SJCRH30 (cell line): ENCODE data around the gene UQCRHL. TPM values are rescaled to one million over a fixed set of nuclear protein-coding genes. Genes with fewer than 3 reads are reported as not detected.
"Not testable (repeated sequence)": the region's sequence is repeated elsewhere in the genome, so short reads cannot be mapped to it uniquely, and the experiment has no call there.

Experiments used
- DNase-seq, 2 experiments: peaks; one replicate each; pipeline ENCODE4 v3.0.0-alpha.2; 2015 to 2020
- H3K27ac ChIP-seq: fragments of 250-450 bp; sonication (Bioruptor Pico); 2 replicates; pipeline ENCODE4 v1.5.1; 2020; ENCODE audit warnings: mild to moderate bottlenecking, moderate library complexity
- H3K27me3 ChIP-seq: fragments of 250-450 bp; sonication (Bioruptor Pico); 2 replicates; pipeline ENCODE4 v1.5.1; 2020; ENCODE audit warnings: mild to moderate bottlenecking, moderate library complexity
- H3K36me3 ChIP-seq: fragments of 250-450 bp; sonication (Bioruptor Pico); 2 replicates; pipeline ENCODE4 v1.5.1; 2020; ENCODE audit warnings: mild to moderate bottlenecking, moderate library complexity
- H3K4me1 ChIP-seq: fragments of 250-450 bp; sonication (Bioruptor Pico); 2 replicates; pipeline ENCODE4 v1.5.1; 2020; ENCODE audit warnings: mild to moderate bottlenecking, moderate library complexity
- H3K4me3 ChIP-seq: fragments of 250-450 bp; sonication (Bioruptor Pico); 2 replicates; pipeline ENCODE4 v1.5.1; 2020; ENCODE audit warnings: mild to moderate bottlenecking, moderate library complexity
- H3K9me3 ChIP-seq: fragments of 250-450 bp; sonication (Bioruptor Pico); replicated peaks from 2 replicates; pipeline ENCODE4 v1.5.1; 2020; ENCODE audit warnings: mild to moderate bottlenecking, moderate library complexity
- total RNA-seq: library from RNA; depleted of rRNA; stranded (reverse); fragments of >200 nt; shearing (Covaris generic); gene quantifications from 2 replicates; pipeline ENCODE4 v1.2.3, GENCODE V29; 2014; rRNA removed

The UQCRHL gene
- 8.5 and 8.6 TPM in 2 replicates for total RNA-seq

DNA sequence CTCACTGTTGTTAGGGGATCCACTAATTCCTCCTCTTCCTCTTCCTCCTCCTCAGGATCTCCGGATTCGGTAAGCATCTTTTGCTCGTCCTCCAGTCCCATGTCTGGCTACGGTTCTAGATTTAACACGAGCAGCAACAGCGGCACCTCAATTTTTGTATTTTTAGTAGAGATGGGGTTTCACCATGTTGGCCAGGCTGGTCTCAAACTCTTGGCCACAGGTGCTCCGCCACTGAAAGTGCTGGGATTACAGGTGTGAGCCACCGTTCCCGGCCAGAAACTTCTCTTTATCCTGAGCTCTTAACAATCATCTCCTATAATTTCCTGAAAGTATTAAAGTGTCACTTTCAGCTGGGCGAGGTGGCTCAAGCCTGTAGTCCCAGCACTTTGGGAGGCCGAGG lies at the start of gene UQCRHL:
Gene UQCRHL, minus strand, starts transcription at position 101 of the 400 bp plus-strand sequence. Its CDS starts 0 bp downstream, at position 101.
- not testable (repeated sequence) for DNase-seq, H3K27ac ChIP-seq, H3K27me3 ChIP-seq, H3K36me3 ChIP-seq, H3K4me3 ChIP-seq, H3K9me3 ChIP-seq, H3K4me1 ChIP-seq

DNA sequence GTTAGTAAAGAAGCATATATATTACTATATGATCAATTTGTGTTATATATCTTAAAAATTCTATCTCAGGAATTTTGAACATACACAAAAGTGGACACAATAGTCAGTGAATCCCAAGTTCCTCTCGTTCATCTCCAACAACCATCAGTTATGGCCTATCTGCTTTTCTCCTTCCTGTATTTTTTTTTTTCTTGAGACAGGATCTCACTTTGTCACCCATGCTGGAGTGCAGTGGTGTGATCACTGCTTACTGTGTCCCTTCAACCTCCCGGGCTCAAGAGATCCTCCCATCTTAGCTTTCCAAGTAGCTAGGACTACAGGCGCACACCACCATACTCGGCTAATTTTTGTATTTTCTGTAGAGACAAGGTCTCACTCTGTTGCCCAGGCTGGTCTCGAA lies 49.4 kb upstream of the UQCRHL start:
- no peaks in the 10 kb centered on the region for H3K27me3 ChIP-seq
- H3K4me1 ChIP-seq = no peaks in the 10 kb centered on the region
- no peak overlapping the region for H3K27ac ChIP-seq
- no peak for DNase-seq
- H3K9me3 ChIP-seq = no peaks in the 10 kb centered on the region
- H3K4me3 ChIP-seq = no peak overlapping the region
- no peaks in the 10 kb centered on the region for H3K36me3 ChIP-seq

DNA sequence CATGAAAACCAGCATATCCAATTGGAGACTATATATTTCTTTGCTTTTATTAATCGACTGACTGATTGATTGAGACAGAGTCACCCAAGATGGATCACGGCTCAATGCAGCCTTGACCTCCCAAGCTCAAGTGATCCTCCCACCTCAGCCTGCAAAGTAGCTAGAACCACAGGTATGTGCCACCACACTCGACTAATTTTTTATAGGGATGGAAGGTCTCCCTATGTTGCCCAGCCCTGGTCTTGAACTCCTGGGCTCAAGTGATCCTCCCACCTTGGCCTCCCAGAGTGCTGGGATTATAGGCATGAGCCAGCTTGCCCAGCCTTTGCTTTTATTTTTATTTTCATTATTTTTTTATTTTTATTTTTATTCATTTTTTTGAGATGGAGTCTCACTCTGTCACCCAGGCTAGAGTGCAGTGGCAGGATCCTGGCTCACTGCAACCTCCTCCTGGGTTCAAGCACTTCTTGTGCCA lies 45.4 kb upstream of the UQCRHL start:
- no peak overlapping the region for H3K4me3 ChIP-seq
- H3K9me3 ChIP-seq = no peaks in the 10 kb centered on the region
- no peaks in the 10 kb centered on the region for H3K27me3 ChIP-seq
- H3K27ac ChIP-seq = no peak overlapping the region
- H3K36me3 ChIP-seq = no peaks in the 10 kb centered on the region
- H3K4me1 ChIP-seq = peaks cover 9% of the 10 kb centered on the region
- no peak for DNase-seq

DNA sequence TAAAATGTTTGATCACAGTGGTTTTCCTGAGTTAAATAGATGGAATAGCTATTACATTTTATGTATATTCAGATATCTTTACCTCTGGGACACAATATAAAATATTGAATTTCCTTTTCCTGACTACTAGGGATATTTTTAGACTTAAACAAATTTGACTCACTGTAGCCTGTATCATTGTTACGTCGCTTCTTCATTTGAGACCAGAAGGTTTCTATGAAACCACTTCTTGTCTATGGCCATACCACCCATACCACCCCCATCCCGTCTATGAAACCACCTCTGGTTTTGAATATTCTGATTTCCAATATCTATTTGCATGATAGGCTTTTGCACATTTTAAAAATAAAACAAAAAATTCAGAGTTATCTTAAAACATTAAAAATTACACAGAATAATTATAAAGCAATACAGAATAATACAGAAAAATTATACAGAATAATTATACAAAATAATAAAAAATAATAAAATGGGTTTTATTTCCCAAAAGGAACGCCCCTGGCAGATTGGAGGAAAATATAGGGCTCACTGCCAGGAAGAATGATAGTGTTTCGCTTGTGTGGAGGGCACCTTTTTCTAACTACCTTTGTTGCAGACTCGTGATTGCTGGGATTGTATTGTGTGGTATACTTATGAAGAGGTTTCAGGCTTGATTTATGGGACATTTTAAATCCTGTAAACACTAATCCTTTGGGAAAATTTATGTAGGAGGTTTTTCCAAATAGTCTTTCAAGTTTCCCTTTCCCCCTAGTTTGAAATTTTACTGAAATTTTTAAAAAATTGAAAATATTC lies 44.8 kb upstream of the UQCRHL start:
- Histone ChIP-seq H3K27me3 (no peaks in the 10 kb centered on the region), H3K9me3 (no peaks in the 10 kb centered on the region), H3K27ac (no peak overlapping the region), H3K4me1 (peaks cover 9% of the 10 kb centered on the region), H3K4me3 (no peak overlapping the region), H3K36me3 (no peaks in the 10 kb centered on the region)
- DNase-seq = no peak

DNA sequence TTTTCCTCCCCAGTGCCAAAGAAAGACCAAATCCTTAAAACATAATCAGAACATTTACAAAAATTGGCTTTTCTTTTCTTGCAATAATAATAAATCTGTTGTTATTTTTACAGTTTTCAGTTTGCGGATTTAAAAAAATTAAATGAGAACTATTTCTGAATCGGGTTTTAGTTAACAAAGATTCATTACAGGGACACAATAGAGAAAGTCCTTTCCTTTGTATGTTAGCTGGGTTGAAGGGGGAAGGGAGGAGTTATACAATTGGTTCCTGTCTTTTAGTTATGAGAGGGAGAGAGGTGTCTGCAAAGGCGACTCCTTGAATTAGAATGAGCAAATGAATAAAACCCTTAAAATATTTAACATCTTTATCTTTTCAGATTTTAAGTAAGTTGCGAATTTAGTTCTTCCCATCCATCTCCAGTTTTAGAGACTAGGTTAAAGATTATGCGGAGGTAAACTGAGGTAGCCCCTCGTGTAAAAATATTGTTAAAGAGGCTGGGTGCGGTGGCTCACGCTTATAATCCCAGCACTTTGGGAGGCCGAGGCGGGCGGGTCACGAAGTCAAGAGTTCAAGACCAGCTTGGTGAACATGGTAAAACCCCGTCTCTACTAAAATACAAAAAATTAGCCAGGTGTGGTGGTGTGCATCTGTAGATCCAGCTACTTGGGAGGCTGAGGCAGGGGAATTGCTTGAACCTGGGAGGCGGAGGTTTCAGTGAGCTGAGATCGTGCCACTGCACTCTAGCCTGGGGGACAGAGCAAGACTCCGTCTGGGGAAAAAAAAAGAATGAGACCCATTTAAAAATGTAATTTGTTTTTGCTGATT lies 44.0 kb upstream of the UQCRHL start:
- DNase-seq = no peak
- Histone ChIP-seq H3K27ac (no peak overlapping the region), H3K4me3 (no peak overlapping the region)

DNA sequence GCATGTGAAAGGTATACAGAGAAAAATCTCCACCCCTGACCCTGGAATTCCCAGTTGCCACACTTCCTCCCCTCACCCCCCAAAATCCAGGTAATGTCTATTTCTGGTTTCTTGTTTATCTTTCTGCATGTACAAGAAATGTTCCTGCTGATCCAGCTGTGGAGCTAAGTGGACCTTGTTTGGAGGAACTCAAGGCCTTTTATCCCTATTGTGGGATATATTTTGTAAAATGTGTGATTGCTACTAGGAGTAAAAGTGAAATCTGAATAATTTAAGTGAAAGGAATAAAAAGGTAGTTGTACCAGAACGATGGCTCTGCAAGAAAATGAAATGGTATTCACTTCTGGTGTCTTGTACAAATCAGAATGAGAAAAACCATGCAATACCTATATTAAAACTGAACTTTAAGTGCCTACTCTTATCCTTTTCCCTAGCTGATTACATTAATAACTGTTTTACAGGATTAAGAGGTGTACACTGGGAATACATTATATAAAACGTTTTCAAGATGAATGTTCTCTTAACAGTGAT lies 43.1 kb upstream of the UQCRHL start:
- H3K4me3 ChIP-seq = peak overlapping the region; percentile 70

More for the DNA sequence above, 44.0 kb upstream of the UQCRHL start:
- H3K36me3 ChIP-seq = no peaks in the 10 kb centered on the region
- H3K9me3 ChIP-seq = no peaks in the 10 kb centered on the region
- peaks cover 9% of the 10 kb centered on the region for H3K4me1 ChIP-seq
- H3K27me3 ChIP-seq = no peaks in the 10 kb centered on the region

DNA sequence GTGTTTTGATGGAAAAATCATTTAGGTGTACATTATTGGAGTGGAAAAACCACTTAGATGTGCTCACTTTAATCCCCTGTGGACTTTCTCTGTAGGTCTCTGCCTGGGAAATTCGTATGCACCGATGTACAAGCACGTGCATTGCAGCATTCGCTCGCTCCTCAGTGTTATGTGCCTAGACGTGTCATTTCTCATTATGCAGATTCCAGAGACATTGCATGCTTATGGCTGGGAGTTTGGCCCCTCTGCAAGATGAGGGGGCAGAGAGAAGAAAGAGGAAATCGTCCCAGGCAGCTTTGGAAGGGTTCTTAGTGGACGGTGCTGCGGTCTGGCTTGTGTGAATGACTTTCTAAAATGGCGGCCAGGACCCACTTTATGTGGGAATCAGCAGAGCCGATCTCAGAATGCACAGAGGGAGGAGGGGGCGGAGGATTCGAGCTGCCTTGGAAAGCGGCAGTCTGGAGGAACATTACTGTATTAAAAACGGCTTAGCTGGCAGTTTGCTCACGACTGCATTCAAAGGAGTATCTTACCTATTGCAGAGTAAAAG lies 42.4 kb upstream of the UQCRHL start:
- peak; percentile 87 to 92 for DNase-seq
- Histone ChIP-seq H3K9me3 (no peaks in the 10 kb centered on the region), H3K4me1 (peaks cover 9% of the 10 kb centered on the region), H3K36me3 (no peaks in the 10 kb centered on the region), H3K4me3 (peak overlapping the region; percentile 70), H3K27me3 (no peaks in the 10 kb centered on the region), H3K27ac (peak overlapping the region; percentile 67)

More for the DNA sequence above, 43.1 kb upstream of the UQCRHL start:
- H3K4me1 ChIP-seq = peaks cover 9% of the 10 kb centered on the region
- DNase-seq = peak in 1 of 2 experiments; percentile 24
- H3K36me3 ChIP-seq = no peaks in the 10 kb centered on the region
- H3K27me3 ChIP-seq = no peaks in the 10 kb centered on the region
- H3K27ac ChIP-seq = no peak overlapping the region; the same call in 1 of the 2 replicates
- no peaks in the 10 kb centered on the region for H3K9me3 ChIP-seq

DNA sequence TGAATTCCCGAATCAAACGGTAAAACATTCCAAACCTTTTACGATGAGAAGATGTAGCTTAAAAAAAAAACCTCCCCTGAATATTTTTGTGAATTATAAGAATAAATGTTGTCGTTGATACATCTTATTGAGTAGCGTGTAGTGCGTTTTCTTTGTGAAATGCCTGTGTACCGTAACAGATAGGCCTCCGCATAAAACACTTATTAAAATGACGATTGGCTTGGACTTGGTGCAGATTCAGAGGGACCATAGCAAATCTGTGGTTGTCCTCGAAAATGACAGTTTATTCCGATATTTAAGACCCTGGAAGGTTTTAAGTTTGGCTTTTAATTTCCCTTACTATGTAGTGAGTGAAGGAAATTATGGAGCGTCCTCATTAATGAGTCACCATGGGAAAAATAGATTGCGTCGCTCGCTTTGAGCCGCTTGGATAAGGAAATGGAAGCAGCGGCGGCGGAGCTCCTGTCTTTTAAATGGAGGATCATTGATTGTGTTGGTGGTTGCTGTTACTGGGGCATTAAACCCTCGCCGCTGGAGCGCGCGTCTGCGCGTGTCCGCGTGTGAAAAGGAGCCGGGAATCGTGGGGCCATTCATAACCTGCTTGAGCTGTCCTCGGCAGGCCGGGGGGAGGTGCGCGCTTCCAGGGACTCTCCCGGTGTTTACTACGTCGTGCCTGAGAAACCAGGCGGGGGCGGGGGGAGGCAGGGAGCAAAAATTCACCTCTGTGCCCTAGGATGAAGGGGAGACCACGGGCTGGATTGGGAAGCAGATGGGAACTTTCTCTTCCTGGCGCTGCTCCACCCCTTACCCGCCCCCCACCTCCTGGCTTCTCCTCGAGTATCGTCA lies 41.7 kb upstream of the UQCRHL start:
- H3K36me3 ChIP-seq = no peaks in the 10 kb centered on the region
- peak overlapping the region; percentile 70 for H3K4me3 ChIP-seq
- no peaks in the 10 kb centered on the region for H3K9me3 ChIP-seq
- H3K27ac ChIP-seq = peak overlapping the region; percentile 67
- peaks cover 10% of the 10 kb centered on the region for H3K4me1 ChIP-seq
- DNase-seq = peak; percentile 91 to 92
- H3K27me3 ChIP-seq = no peaks in the 10 kb centered on the region

DNA sequence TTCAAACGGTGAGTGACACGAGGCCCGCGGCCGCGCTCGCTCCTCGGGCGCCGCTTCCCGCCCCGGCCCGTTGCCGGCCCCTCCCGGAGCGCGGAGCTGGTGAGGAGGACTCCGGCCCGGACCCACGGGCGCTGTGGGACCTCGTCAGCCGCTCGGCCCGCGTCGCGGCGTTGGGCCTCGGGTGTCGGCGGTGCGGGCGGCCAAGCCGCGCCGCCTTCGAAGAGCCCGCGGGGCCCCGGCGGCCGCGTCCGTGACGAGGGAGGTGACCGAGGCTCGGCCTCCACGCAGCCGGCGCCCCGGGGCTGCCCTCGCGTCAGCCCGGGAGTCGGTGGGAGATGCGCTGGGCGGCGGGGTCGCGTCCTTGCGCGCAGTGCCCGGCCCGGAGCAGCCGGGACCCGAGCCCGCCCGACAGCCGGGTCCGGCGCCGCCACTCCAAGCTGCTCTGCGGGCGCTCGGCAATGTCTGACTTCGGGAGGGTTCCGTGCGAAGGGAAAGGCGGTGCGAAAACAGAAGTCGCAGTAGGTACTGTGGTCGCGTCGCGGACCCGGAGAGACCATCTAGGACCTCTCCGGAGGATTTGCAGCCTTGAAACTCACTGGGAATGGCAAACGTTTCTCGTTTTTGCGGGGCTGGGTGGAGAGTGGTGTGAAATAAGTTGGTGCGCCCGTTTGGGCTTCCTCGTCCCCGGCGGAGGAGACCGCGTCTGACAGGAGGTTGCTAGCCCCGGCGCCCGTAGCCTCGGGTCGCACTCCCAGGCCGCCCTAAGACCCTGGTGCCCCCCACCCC lies 40.9 kb upstream of the UQCRHL start:
- Histone ChIP-seq H3K27me3 (no peaks in the 10 kb centered on the region), H3K36me3 (no peaks in the 10 kb centered on the region), H3K4me3 (peak overlapping the region; percentile 70), H3K4me1 (peaks cover 17% of the 10 kb centered on the region), H3K27ac (peak overlapping the region; percentile 67; the same call in 1 of the 2 replicates), H3K9me3 (no peaks in the 10 kb centered on the region)
- DNase-seq = peak; percentile 34 to 56

DNA sequence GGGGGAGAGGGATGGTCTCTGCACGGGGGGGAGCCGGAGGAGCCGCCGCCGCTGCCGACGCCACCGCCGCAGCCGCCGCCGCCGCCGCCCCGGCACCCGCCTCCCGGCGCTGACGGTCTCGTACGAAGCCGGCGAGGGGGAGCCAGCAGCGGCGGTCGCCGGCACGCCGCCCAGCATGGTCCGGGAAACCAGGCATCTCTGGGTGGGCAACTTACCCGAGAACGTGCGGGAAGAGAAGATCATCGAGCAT lies 40.4 kb upstream of the UQCRHL start:
- Histone ChIP-seq H3K4me3 (peak overlapping the region; percentile 70), H3K9me3 (no peaks in the 10 kb centered on the region), H3K4me1 (peaks cover 17% of the 10 kb centered on the region), H3K36me3 (no peaks in the 10 kb centered on the region), H3K27me3 (no peaks in the 10 kb centered on the region), H3K27ac (no peak overlapping the region; the same call in 1 of the 2 replicates)
- DNase-seq = no peak

DNA sequence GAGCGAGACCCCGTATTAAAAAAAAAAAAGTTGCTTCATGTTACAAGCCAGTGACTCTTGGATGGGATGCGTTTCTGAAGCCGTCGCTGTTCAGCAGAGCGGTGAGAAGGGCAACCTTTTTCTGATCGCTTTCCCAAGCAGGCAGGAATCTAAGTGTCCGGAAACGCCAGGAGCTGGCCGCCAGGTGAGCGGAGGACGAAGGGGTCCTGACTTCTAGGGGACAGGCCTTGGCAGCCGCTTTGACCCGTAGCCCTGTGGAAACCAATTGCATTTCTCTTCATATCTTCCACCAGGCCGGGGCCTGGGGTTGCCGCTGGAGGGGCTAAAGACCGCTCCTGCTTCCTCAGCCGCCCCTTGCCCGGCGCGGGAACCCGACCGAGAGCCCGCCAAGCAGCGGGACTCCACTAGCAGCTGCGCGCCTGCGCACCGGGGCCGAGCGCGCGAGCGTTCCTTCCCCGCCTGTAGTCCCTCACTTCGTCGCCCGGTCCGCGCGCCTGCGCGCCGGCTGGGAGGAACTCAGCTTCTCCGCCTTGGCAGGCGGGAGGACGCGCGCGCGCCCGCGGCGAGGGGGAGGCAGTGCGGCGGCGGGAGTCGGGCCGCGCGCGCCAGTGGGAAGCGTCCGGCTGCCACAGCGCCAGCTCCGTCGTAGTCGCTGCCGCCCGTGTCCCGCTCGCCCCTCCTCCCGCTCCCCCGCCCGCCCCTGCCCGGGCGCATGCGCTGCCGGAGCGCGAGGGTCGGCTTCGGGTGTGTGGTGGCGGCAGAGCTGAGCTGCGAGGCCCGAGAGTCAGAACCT lies 39.8 kb upstream of the UQCRHL start, which contains the start of gene SPEN:
Gene SPEN, plus strand, starts transcription at position 608 of the 793 bp plus-strand sequence. CDS start 361 bp downstream, outside the sequence.
- no peaks in the 10 kb centered on the region for H3K9me3 ChIP-seq
- peak within 1 kb of the TSS; percentile 70 for H3K4me3 ChIP-seq
- H3K27ac ChIP-seq = peak within 1 kb of the TSS; percentile 73
- H3K36me3 ChIP-seq = no peaks in the 10 kb centered on the region
- H3K4me1 ChIP-seq = peaks cover 17% of the 10 kb centered on the region
- no peaks in the 10 kb centered on the region for H3K27me3 ChIP-seq
- peak; percentile 99 to 100 for DNase-seq

DNA sequence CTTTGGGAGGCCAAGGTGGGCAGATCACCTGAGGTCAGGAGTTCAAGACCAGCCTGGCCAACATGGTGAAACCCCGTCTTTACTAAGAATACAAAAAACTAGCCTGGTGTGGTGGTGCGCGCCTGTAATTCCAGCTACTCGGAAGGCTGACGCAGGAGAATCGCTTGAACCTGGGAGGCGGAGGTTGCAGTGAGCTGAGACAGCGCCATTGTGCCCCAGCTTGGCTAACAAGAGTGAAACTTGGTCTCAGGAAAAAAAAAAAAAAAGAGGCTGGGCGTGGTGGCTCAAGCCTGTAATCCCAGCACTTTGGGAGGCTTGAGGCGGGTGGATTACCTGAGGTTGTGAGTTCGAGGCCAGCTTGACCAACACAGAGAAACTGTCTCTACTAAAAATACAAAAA lies 38.6 kb upstream of the UQCRHL start:
- peaks cover 15% of the 10 kb centered on the region for H3K4me1 ChIP-seq
- H3K9me3 ChIP-seq, H3K36me3 ChIP-seq, H3K27me3 ChIP-seq, DNase-seq, H3K4me3 ChIP-seq, H3K27ac ChIP-seq: not testable (repeated sequence)
